Measurements from ENCODE around the gene FAM120C.
A peak's percentile ranks its signal among the peaks of the same experiment; 100 is the strongest.

The FAM120C gene

GRCh38 chrX:54182864-54183613 is at the start of gene FAM120C:
FAM120C (minus strand) TSS chrX:54183254; CDS start chrX:54183198, 56 bp downstream.
- no peak for TF ChIP-seq GATA3 (IDR thresholded peaks at IDR 0.05; ENCODE audit: low read depth, low read length)
- TF ChIP-seq GATA2 (IDR thresholded peaks at IDR 0.05; ENCODE audit: low read depth, low read length) = no peak

GRCh38 chrX:54230435-54231148 is 47.5 kb upstream of the FAM120C start:
- no peak for TF ChIP-seq GATA3 (IDR thresholded peaks at IDR 0.05; ENCODE audit: low read depth, low read length)
- TF ChIP-seq GATA2 (IDR thresholded peaks at IDR 0.05; ENCODE audit: low read depth, low read length) = no peak

- no peak for TF ChIP-seq GATA2 (IDR thresholded peaks at IDR 0.05; ENCODE audit: low read depth, low read length)
- no peak for TF ChIP-seq GATA3 (IDR thresholded peaks at IDR 0.05; ENCODE audit: low read depth, low read length)
Observed at GRCh38 chrX:54223581-54223980, 40.5 kb upstream of the FAM120C start.

- no peak for TF ChIP-seq GATA2 (IDR thresholded peaks at IDR 0.05; ENCODE audit: low read depth, low read length)
- no peak for TF ChIP-seq GATA3 (IDR thresholded peaks at IDR 0.05; ENCODE audit: low read depth, low read length)
Observed at GRCh38 chrX:54213603-54214002, 30.5 kb upstream of the FAM120C start.

GRCh38 chrX:54208531-54208930 is 25.5 kb upstream of the FAM120C start:
- TF ChIP-seq GATA2 (IDR thresholded peaks at IDR 0.05; ENCODE audit: low read depth, low read length) = no peak
- TF ChIP-seq GATA3 (IDR thresholded peaks at IDR 0.05; ENCODE audit: low read depth, low read length) = no peak

- TF ChIP-seq GATA2 (IDR thresholded peaks at IDR 0.05; ENCODE audit: low read depth, low read length) = no peak
- TF ChIP-seq GATA3 (IDR thresholded peaks at IDR 0.05; ENCODE audit: low read depth, low read length) = no peak
Observed at GRCh38 chrX:54198262-54198661, 15.2 kb upstream of the FAM120C start.

GRCh38 chrX:54194982-54195588 is 12.0 kb upstream of the FAM120C start:
- TF ChIP-seq GATA3 (IDR thresholded peaks at IDR 0.05; ENCODE audit: low read depth, low read length) = no peak
- no peak for TF ChIP-seq GATA2 (IDR thresholded peaks at IDR 0.05; ENCODE audit: low read depth, low read length)

- TF ChIP-seq GATA2 (IDR thresholded peaks at IDR 0.05; ENCODE audit: low read depth, low read length) = no peak
- TF ChIP-seq GATA3 (IDR thresholded peaks at IDR 0.05; ENCODE audit: low read depth, low read length) = no peak
Observed at GRCh38 chrX:54193085-54193821, 10.2 kb upstream of the FAM120C start.

GRCh38 chrX:54184474-54184873 is 1.4 kb upstream of the FAM120C start:
- TF ChIP-seq GATA2 (IDR thresholded peaks at IDR 0.05; ENCODE audit: low read depth, low read length) (peak; percentile 75), GATA3 (IDR thresholded peaks at IDR 0.05; ENCODE audit: low read depth, low read length) (no peak)

- no peak for TF ChIP-seq GATA2 (IDR thresholded peaks at IDR 0.05; ENCODE audit: low read depth, low read length)
- TF ChIP-seq GATA3 (IDR thresholded peaks at IDR 0.05; ENCODE audit: low read depth, low read length) = no peak
Observed at GRCh38 chrX:54182194-54182863, 725 bp downstream of the FAM120C start.

GRCh38 chrX:54181202-54181953 is 1.7 kb downstream of the FAM120C start:
- no peak for TF ChIP-seq GATA3 (IDR thresholded peaks at IDR 0.05; ENCODE audit: low read depth, low read length)
- no peak for TF ChIP-seq GATA2 (IDR thresholded peaks at IDR 0.05; ENCODE audit: low read depth, low read length)

GRCh38 chrX:54180403-54180802 is 2.7 kb downstream of the FAM120C start:
- no peak for TF ChIP-seq GATA2 (IDR thresholded peaks at IDR 0.05; ENCODE audit: low read depth, low read length)
- TF ChIP-seq GATA3 (IDR thresholded peaks at IDR 0.05; ENCODE audit: low read depth, low read length) = no peak

Data from SH-SY5Y (cell line).